Trophoblast cell (in vitro differentiated cells and primary cell): Measurements from ENCODE around the gene CADM1.

Experiments used
- DNase-seq, 2 donors: peaks; one replicate each; pipeline ENCODE4 v3.0.0-alpha.2; 2016
- H2AFZ ChIP-seq: 2 replicates; pipeline ENCODE4 v1.6.1; 2013; ENCODE audit warnings: low read length, moderate library complexity, mild to moderate bottlenecking; ENCODE audit not compliant: insufficient read depth, poor library complexity
- H2AK5ac ChIP-seq: 2 replicates; pipeline ENCODE4 v1.6.1; 2013; ENCODE audit warnings: mild to moderate bottlenecking, low read length
- H2BK120ac ChIP-seq: 2 replicates; pipeline ENCODE4 v1.6.1; 2013; ENCODE audit warnings: low read length, mild to moderate bottlenecking, moderate library complexity; ENCODE audit not compliant: insufficient read depth, poor library complexity
- H2BK12ac ChIP-seq: 2 replicates; pipeline ENCODE4 v1.6.1; 2013; ENCODE audit warnings: mild to moderate bottlenecking, low read length, moderate library complexity
- H2BK5ac ChIP-seq: 2 replicates; pipeline ENCODE4 v1.6.1; 2013; ENCODE audit warnings: low read length, low read depth, moderate library complexity, mild to moderate bottlenecking; ENCODE audit not compliant: poor library complexity
- H3K14ac ChIP-seq: 2 replicates; pipeline ENCODE4 v1.6.1; 2013; ENCODE audit warnings: mild to moderate bottlenecking, low read length
- H3K18ac ChIP-seq: 2 replicates; pipeline ENCODE4 v1.6.1; 2013; ENCODE audit warnings: mild to moderate bottlenecking, low read length
- H3K23ac ChIP-seq: 2 replicates; pipeline ENCODE4 v1.6.1; 2013; ENCODE audit warnings: low read length
- H3K27ac ChIP-seq: 2 replicates; pipeline ENCODE4 v1.5.1; 2013; ENCODE audit warnings: low read depth, mild to moderate bottlenecking, inconsistent platforms, low read length, moderate library complexity
- H3K27me3 ChIP-seq: 2 replicates; pipeline ENCODE4 v1.6.1; 2013; ENCODE audit warnings: inconsistent platforms, mild to moderate bottlenecking, low read length, moderate library complexity; ENCODE audit not compliant: insufficient read depth
- H3K36me3 ChIP-seq, 2 experiments: 1 replicate in 1 of 2; 2 replicates in 1 of 2; pipeline ENCODE4 v1.6.1; 2013; ENCODE audit warnings: low read length in 2 of 2, mild to moderate bottlenecking in 2 of 2, moderate library complexity in 1 of 2; ENCODE audit not compliant: insufficient read depth in 2 of 2, control insufficient read depth in 1 of 2
- H3K4ac ChIP-seq: 2 replicates; pipeline ENCODE4 v1.6.1; 2013; ENCODE audit warnings: low read depth, mild to moderate bottlenecking, low read length, moderate library complexity
- H3K4me1 ChIP-seq, 2 experiments: 1 replicate in 1 of 2; 2 replicates in 1 of 2; pipeline ENCODE4 v1.6.1; 2013; ENCODE audit warnings: low read length in 2 of 2, mild to moderate bottlenecking in 2 of 2, moderate library complexity in 1 of 2; ENCODE audit not compliant: insufficient read depth in 2 of 2, control insufficient read depth in 1 of 2
- H3K4me2 ChIP-seq: 2 replicates; pipeline ENCODE4 v1.6.1; 2013; ENCODE audit warnings: inconsistent platforms, mild to moderate bottlenecking, low read length, moderate library complexity
- H3K4me3 ChIP-seq: 2 replicates; pipeline ENCODE4 v1.5.1; 2013; ENCODE audit warnings: mild to moderate bottlenecking, low read depth, low read length, inconsistent platforms
- H3K79me1 ChIP-seq: one replicate; pipeline ENCODE4 v1.6.1; 2013; ENCODE audit warnings: low read length
- H3K79me2 ChIP-seq: 2 replicates; pipeline ENCODE4 v1.6.1; 2013; ENCODE audit warnings: low read length, mild to moderate bottlenecking; ENCODE audit not compliant: control insufficient read depth, insufficient read depth, poor library complexity
- H3K9ac ChIP-seq: 2 replicates; pipeline ENCODE4 v1.6.1; 2013; ENCODE audit warnings: mild to moderate bottlenecking, low read length
- H3K9me3 ChIP-seq: 2 replicates; pipeline ENCODE4 v1.6.1; 2013; ENCODE audit warnings: low read depth, mild to moderate bottlenecking, control low read depth, inconsistent platforms, low read length; ENCODE audit not compliant: insufficient read depth
- H4K12ac ChIP-seq: 2 replicates; pipeline ENCODE4 v1.6.1; 2013; ENCODE audit warnings: low read depth, mild to moderate bottlenecking, low read length, moderate library complexity
- H4K8ac ChIP-seq: 2 replicates; pipeline ENCODE4 v1.6.1; 2013; ENCODE audit warnings: low read depth, mild to moderate bottlenecking, low read length, moderate library complexity
- H4K91ac ChIP-seq: one replicate; pipeline ENCODE4 v1.6.1; 2013; ENCODE audit warnings: low read depth, mild to moderate bottlenecking, low read length, moderate library complexity
- WGBS: extraction: QIAGEN DNeasy Blood & Tissue Kit; methylation state at CpG from one replicate; pipeline ENCODE4 v1.1.7; 2013; ENCODE audit warnings: missing lambda C conversion rate; ENCODE audit not compliant: insufficient read length, insufficient coverage; ENCODE audit errors: extremely low coverage; 5-methylcytosine and 5-hydroxymethylcytosine counted together

Gene CADM1

DNA sequence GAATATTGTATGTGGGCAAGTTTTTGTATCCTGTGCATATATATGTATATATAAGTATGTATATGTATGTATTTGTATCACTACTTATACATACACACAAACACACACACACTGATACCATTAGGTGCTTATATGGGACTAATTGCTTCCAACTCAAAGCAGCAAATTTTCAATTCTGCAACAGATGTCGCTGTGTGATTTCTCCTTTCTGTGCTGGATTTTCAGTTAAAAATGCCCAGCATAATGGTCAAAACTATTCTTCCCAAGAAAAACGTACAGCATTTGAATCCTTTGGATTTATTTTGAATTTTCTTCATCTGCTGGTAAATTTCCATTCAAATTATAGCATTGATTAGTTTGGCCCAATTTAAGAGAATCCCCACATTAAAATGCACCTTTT is 4.3 kb downstream of the CADM1 start:
- Histone ChIP-seq H3K14ac (no peak overlapping the region), H3K79me1 (peaks cover 9% of the 10 kb centered on the region), H3K27me3 (no peaks in the 10 kb centered on the region), H4K12ac (no peak overlapping the region), H3K4me2 (no peak overlapping the region), H2BK12ac (no peak overlapping the region), H3K9me3 (no peaks in the 10 kb centered on the region), H3K36me3 (no peaks in the 10 kb centered on the region), H3K27ac (no peak overlapping the region), H3K79me2 (peaks cover 15% of the 10 kb centered on the region), H3K4ac (no peak overlapping the region), H3K9ac (no peak overlapping the region), H3K23ac (no peak overlapping the region), H4K91ac (no peak overlapping the region), H2BK120ac (no peak overlapping the region), H3K4me3 (no peak overlapping the region), H2AFZ (no peak overlapping the region), H3K18ac (no peak overlapping the region), H4K8ac (no peak overlapping the region), H3K4me1 (peaks cover 3 to 6% of the 10 kb centered on the region in 2 experiments), H2AK5ac (no peak overlapping the region), H2BK5ac (no peak overlapping the region)
- WGBS, result no CpG with 5 or more reads among the region's 2 CpGs
- no peak for DNase-seq

DNA sequence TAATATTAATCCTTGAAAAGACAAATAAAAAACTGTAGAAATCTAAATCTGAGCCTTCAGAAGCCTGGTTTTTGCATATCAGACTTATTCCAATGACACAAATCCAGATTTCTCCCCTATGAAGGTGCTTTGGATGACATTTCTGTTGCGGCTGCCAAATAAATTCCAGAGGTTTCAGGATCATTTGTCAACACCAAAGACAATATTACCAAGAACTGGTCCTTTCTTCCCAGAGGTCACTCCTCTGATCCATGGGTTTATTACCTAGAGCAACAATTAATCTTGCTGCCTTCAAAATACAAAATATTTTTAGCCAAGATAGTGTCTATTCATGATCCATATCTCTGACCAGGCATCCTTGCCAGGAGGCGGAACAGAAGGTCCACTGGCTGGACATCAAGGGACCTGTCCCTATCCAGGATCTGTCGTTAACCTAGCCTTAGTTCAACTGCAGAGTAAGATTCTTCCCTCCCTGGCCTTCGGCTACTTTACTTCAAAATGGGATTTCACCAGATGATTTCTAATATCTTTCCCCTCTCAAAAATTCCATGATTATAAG is 4.9 kb downstream of the CADM1 start:
- Histone ChIP-seq H2BK12ac (no peak overlapping the region), H3K4me2 (no peak overlapping the region), H3K23ac (no peak overlapping the region), H2BK5ac (no peak overlapping the region), H3K27me3 (no peaks in the 10 kb centered on the region), H4K91ac (no peak overlapping the region), H3K9ac (no peak overlapping the region), H3K79me1 (peaks cover 9% of the 10 kb centered on the region), H3K4ac (no peak overlapping the region), H2AFZ (no peak overlapping the region), H2AK5ac (no peak overlapping the region), H3K4me1 (peaks cover 3 to 6% of the 10 kb centered on the region in 2 experiments), H3K27ac (no peak overlapping the region), H3K18ac (no peak overlapping the region), H4K8ac (no peak overlapping the region), H3K4me3 (no peak overlapping the region), H3K36me3 (no peaks in the 10 kb centered on the region), H2BK120ac (no peak overlapping the region), H3K14ac (no peak overlapping the region), H3K9me3 (no peaks in the 10 kb centered on the region), H4K12ac (no peak overlapping the region), H3K79me2 (peaks cover 13% of the 10 kb centered on the region)
- no peak for DNase-seq
- WGBS, result no CpG with 5 or more reads among the region's 4 CpGs

DNA sequence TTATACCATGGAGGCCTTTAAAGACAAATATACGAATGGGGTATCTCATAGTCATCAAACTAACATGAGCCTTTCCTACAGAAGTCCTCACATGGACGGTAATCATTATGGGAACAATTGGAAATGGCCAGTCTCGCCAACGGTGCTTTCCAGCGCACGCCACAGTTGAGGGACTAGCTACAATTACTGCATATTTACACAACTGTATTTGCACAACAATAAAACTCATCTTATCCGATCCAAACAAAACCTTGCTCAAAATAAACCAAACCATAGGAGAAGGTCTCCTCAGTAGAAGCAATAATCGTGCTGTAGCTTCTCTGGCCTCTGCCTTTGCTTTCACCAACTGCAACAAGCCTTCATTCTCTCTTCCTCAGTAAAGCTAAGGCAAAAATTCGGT is 5.9 kb downstream of the CADM1 start:
- Histone ChIP-seq H3K4ac (no peak overlapping the region), H4K8ac (no peak overlapping the region), H2AK5ac (no peak overlapping the region), H3K9ac (no peak overlapping the region), H3K79me2 (peaks cover 8% of the 10 kb centered on the region), H3K9me3 (no peaks in the 10 kb centered on the region), H3K4me3 (no peak overlapping the region), H3K4me2 (no peak overlapping the region), H3K27ac (no peak overlapping the region), H3K14ac (no peak overlapping the region), H4K91ac (no peak overlapping the region), H4K12ac (no peak overlapping the region), H3K79me1 (peaks cover 4% of the 10 kb centered on the region), H2AFZ (no peak overlapping the region), H3K4me1 (peaks cover 3% of the 10 kb centered on the region in 2 experiments), H2BK5ac (no peak overlapping the region), H3K18ac (no peak overlapping the region), H2BK12ac (no peak overlapping the region), H3K36me3 (no peaks in the 10 kb centered on the region), H3K27me3 (no peaks in the 10 kb centered on the region), H3K23ac (no peak overlapping the region), H2BK120ac (no peak overlapping the region)
- DNase-seq, result no peak
- whole genome bisulfite sequencing, result no CpG with 5 or more reads among the region's 9 CpGs

DNA sequence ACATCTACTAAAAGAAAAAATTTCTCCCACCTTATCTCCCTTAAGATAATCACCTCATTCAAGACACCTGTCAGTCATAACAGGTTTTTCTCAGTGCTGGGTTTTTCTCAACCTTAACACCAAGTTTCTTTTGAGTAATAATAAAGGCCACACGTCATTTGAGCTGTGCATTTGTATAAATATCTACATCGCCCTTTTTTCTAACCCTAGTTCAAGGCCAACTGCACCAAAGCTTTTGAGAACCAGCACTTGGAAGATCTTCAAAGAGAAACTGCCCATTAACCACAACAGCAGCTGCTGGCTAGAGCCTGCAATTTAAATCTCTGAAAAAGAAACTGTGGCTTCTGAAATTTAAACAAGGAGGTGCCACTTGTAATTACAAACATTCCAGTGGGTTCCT is 6.9 kb downstream of the CADM1 start:
- no peak overlapping the region for H3K14ac ChIP-seq
- H2AFZ ChIP-seq, result no peak overlapping the region
- no peaks in the 10 kb centered on the region for H3K27me3 ChIP-seq
- H3K18ac ChIP-seq, result no peak overlapping the region
- no peak overlapping the region for H2BK12ac ChIP-seq
- H3K79me1 ChIP-seq, result no peaks in the 10 kb centered on the region
- no peak overlapping the region for H3K4me3 ChIP-seq
- no peak overlapping the region for H4K91ac ChIP-seq
- no peak overlapping the region for H2BK120ac ChIP-seq
- peaks cover 0 to 3% of the 10 kb centered on the region in 2 experiments for H3K4me1 ChIP-seq
- no peaks in the 10 kb centered on the region for H3K9me3 ChIP-seq
- no peak overlapping the region for H3K23ac ChIP-seq
- H3K79me2 ChIP-seq, result no peaks in the 10 kb centered on the region
- no peak overlapping the region for H2BK5ac ChIP-seq
- WGBS, result no CpG with 5 or more reads among the region's 2 CpGs
- DNase-seq, result no peak
- H3K36me3 ChIP-seq, result no peaks in the 10 kb centered on the region
- H4K12ac ChIP-seq, result no peak overlapping the region
- no peak overlapping the region for H2AK5ac ChIP-seq
- no peak overlapping the region for H3K27ac ChIP-seq
- H4K8ac ChIP-seq, result no peak overlapping the region
- no peak overlapping the region for H3K4me2 ChIP-seq
- no peak overlapping the region for H3K4ac ChIP-seq
- no peak overlapping the region for H3K9ac ChIP-seq
